Measurements from ENCODE around the gene CHD2.

The CHD2 gene

DNA sequence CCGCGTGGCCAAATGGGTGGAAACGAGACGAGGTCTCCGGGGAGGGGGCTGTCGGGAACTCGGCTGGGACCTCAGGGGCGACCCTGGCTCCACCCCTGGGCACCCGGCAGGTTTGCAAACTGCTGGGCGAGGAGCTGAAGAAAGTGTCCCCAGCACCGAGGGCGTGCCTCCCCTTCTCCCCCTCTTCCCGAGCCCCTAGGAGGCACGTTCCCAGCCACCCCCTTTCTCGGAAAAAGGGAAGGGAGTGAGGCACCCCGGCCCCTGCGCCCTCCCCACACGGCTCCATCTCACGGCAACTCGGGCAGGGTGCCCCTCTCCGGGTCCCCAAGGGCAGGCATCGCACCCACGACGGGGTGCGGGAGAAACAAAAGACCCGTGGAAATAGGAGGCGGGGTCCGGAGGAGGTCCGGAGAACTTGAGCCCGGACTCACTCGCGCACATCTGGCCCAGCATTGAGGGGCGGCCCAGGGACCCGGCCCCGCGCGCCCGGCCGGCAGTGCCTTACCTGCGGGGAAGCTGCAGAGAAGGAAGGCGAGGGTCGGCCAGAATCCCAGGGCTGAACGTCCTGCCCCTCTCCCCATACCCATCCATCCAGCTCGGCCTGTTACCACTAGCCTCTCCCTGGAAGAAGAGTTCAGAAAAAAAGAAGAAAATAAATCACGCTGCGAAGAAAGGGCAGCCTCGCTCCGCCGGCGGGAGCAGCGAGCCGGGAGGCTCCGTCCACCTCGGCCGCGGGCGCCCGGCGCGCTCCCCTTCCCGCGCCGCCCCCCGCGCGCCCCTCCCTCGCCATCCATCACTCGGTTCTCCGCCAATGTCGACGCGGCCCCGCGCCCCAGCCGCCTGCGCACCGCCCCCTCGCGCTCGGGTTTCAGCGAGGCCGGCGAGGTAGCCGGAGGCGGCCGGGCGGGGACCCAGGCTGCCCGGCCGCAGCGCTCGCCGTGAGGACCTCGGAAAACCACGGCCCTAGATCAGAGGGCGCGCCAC lies 172.6 kb downstream of the CHD2 start:
- no peak for DNase-seq

DNA sequence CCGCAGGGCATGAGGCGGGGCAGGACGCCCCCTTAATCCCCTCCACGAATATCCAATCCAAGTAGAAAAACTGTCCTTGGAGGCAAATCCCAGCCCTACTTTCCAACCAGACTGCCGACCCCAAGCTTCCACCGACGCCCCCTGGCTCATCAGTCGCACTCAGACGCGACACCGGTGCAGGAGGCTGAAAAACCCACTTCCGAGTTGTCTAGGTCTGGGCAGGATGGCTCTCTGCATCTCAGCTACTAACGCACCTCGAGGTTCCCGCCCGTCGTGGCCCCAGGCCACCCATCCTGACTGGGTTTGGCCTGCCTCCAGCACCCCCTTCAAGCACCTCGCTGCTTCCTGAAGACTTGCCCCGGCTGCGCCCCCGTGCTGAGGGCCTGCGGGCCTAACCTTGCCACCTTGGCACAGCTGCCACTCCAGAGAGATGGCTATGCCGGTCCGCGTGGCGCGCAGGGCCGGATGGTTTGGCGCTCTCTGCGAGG lies 173.4 kb downstream of the CHD2 start:
- DNase-seq, result no peak

DNA sequence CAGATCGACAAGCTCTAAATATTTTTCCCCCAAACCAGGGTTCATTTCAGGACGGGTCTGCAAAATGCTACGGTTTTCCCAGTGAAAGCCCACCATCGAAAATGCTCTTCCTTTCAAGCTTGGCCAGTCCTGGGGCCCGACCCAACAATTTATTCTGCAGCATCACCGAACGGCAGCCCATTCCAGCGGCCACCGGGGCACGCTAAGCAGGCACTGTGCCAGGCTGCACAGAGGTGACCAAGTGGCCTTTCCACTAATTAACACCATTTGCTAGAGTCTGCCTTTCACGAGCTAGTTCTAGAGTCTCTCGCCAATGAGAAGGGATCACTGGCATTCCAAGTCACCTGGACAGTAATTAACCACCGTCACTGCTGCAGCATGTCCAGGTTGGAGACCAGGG lies 174.5 kb downstream of the CHD2 start:
- no peak for DNase-seq

DNA sequence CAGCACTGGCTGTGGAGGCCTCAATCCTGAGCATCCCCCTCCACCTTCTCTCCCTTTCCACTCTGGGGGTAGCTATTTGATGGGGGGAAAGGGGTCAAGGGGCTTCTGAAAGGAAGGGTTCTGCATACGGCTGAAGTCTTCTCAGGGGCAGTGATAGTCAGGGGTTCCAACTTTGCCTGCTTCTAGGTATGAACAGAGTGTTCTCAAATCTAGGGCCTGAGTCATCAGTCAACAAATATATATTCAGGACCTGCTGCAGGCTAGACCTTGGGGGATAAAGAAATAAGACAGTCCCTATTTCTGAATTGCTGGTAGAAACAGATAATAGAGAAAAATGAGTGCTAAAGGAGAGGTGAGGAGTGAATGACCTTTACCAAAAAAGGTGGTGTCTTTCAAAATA lies 176.1 kb downstream of the CHD2 start:
- DNase-seq, result no peak

- no peak for DNase-seq
Measured at GRCh38 chr15:93076875-93077274, 176.8 kb downstream of the CHD2 start.

All from AML-193 (cell line).